Measurements from ENCODE around the gene HTRA1. TPM values are rescaled to one million over a fixed set of nuclear protein-coding genes. Genes with fewer than 3 reads are reported as not detected.

HTRA1 gene
- total and polyA plus RNA-seq, 10 of the 15 experiments (the other 5 are each of a cell fraction or from before 2014, with no cell fraction given) = 0.13 TPM; not detected in 9

DNA sequence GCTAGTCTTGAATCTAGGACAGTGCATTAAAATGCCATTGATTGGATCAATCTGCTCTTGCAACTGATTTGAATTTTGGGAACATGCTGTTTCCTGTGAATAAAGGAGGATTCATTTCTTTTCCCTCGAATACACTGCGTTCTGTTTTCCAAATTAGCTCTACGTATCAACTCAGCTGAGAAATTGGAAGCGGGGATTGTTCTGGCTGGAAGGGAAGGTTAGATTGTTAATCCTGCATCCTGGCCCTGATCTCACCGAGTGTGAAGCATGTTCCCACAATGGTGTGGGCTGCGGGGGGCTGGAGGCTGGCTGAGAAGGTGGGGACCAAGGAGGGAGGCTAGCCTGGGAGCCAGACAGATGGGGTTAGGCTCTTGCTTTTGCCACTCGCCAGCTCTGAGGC, 17.6 kb downstream of the HTRA1 start:
- ChIA-PET CTCF (interaction anchor here (1.2 kb wide), 1 partner anchor 24 kb away, joined by 3 read pairs; no protein-coding TSS in a partner anchor), POLR2A (no interaction called here), SMC1A (ENCODE audit: uncharacterized antibody, unreplicated experiment) (no interaction called here), RAD21 (ENCODE audit: unreplicated experiment) (no interaction called here)
- in situ Hi-C loops (cut with MboI) (no loop called here), intact Hi-C loops (cut with micrococcal nuclease; ENCODE audit: unreplicated experiment) (no loop called here)
- 32% methylated on average over 7 of the region's 7 CpGs for WGBS (ENCODE audit: insufficient coverage, insufficient replicate concordance, low lambda C conversion rate, missing lambda C conversion rate)
- no peak overlapping the region for H3K4me3 ChIP-seq
- no peaks in the 10 kb centered on the region for H3K36me3 ChIP-seq (ENCODE audit: control insufficient read depth in 2 of 2, insufficient read depth in 2 of 2, low read length in 1 of 2)
- no peaks in the 10 kb centered on the region for H4K20me1 ChIP-seq (ENCODE audit: control insufficient read depth, insufficient read depth)
- no peaks in the 10 kb centered on the region for H3K79me2 ChIP-seq (ENCODE audit: control insufficient read depth, insufficient read depth, low read length)
- H3K4me2 ChIP-seq (ENCODE audit: control insufficient read depth, insufficient read depth) = no peak overlapping the region
- FAIRE-seq (no peak), ATAC-seq (no peak), DNase-seq (ENCODE audit: low read depth, low spot score) (no peak)
- H3K9ac ChIP-seq (ENCODE audit: control insufficient read depth, insufficient read depth, low read length) = no peak overlapping the region
- no peaks in the 10 kb centered on the region for H3K9me3 ChIP-seq (replicated peaks; ENCODE audit: control insufficient read depth, insufficient read depth, low read length)
- no TSS peak for BruUV-seq (replicated peaks)
- no peak overlapping the region for H2AFZ ChIP-seq (ENCODE audit: control insufficient read depth, low read depth, low read length)
- TF ChIP-seq, protein P1, sequence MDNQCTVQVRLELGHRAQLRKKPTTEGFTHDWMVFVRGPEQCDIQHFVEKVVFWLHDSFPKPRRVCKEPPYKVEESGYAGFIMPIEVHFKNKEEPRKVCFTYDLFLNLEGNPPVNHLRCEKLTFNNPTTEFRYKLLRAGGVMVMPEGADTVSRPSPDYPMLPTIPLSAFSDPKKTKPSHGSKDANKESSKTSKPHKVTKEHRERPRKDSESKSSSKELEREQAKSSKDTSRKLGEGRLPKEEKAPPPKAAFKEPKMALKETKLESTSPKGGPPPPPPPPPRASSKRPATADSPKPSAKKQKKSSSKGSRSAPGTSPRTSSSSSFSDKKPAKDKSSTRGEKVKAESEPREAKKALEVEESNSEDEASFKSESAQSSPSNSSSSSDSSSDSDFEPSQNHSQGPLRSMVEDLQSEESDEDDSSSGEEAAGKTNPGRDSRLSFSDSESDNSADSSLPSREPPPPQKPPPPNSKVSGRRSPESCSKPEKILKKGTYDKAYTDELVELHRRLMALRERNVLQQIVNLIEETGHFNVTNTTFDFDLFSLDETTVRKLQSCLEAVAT (IDR thresholded peaks at IDR 0.05) = no peak
- TF ChIP-seq TCF12 (IDR thresholded peaks at IDR 0.05; ENCODE audit: low read depth, low read length) = no peak
- no peak overlapping the region for H3K27ac ChIP-seq (ENCODE audit: control insufficient read depth, insufficient read depth)
- H3K4me1 ChIP-seq (ENCODE audit: control insufficient read depth, insufficient read depth, low read length) = no peaks in the 10 kb centered on the region
- peaks cover 0 to 2% of the 10 kb centered on the region in 2 experiments; a peak in 2 of 4 replicates for H3K27me3 ChIP-seq (replicated peaks in 1 of 2; ENCODE audit: control insufficient read depth in 2 of 2, insufficient read depth in 2 of 2, low read length in 1 of 2)

DNA sequence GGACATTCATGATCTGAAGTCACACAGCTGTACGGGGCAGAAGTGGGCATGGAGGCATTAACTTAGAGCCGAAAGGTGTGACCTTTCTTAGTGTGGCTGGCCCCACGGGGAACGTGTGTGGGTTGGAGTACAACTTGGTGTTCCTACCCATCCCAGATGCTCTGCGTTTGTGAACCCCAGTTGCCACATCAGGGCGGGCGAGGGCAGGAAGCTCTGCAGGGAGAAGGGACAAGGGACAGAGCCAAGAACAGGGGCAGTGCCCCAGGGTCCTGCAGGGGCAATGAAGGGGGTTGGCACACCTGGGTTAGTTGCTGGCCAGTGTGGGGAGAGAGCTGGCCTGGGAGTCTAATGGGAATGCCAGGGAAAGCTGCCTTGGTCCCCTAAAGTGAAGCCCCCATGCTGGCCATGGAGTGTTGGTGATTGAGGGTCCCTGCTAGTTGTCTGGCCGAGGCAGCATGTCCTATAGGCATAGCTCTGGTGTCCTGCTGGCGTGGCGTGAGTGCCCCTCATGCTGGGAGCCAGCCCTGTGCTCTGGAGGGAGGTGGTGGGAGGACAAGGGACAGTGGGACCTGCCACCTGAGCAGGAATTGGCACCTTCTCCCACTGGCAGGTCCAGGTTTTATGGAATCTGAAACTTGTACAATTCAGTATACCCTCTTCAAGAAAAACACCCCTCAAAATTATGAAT, 18.9 kb downstream of the HTRA1 start:
- FAIRE-seq (no peak), ATAC-seq (no peak), DNase-seq (ENCODE audit: low read depth, low spot score) (no peak)
- H4K20me1 ChIP-seq (ENCODE audit: control insufficient read depth, insufficient read depth) = no peaks in the 10 kb centered on the region
- RAD21 ChIA-PET (ENCODE audit: unreplicated experiment) = no interaction called here
- H3K4me1 ChIP-seq (ENCODE audit: control insufficient read depth, insufficient read depth, low read length) = no peaks in the 10 kb centered on the region
- intact Hi-C loops (cut with micrococcal nuclease; ENCODE audit: unreplicated experiment) (no loop called here), in situ Hi-C loops (cut with MboI) (no loop called here)
- no peak overlapping the region for H3K4me2 ChIP-seq (ENCODE audit: control insufficient read depth, insufficient read depth)
- no peak overlapping the region for H3K4me3 ChIP-seq
- H3K9ac ChIP-seq (ENCODE audit: control insufficient read depth, insufficient read depth, low read length) = no peak overlapping the region
- no peak for TF ChIP-seq NFYA (IDR thresholded peaks at IDR 0.05; ENCODE audit: borderline replicate concordance, low read depth, low read length)
- TF ChIP-seq, protein P2, sequence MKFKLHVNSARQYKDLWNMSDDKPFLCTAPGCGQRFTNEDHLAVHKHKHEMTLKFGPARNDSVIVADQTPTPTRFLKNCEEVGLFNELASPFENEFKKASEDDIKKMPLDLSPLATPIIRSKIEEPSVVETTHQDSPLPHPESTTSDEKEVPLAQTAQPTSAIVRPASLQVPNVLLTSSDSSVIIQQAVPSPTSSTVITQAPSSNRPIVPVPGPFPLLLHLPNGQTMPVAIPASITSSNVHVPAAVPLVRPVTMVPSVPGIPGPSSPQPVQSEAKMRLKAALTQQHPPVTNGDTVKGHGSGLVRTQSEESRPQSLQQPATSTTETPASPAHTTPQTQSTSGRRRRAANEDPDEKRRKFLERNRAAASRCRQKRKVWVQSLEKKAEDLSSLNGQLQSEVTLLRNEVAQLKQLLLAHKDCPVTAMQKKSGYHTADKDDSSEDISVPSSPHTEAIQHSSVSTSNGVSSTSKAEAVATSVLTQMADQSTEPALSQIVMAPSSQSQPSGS (IDR thresholded peaks at IDR 0.05; ENCODE audit: low read length) = no peak
- TF ChIP-seq RAD21 (IDR thresholded peaks at IDR 0.05; ENCODE audit: insufficient read depth, low read depth, low read length) = no peak
- TF ChIP-seq, protein P3, sequence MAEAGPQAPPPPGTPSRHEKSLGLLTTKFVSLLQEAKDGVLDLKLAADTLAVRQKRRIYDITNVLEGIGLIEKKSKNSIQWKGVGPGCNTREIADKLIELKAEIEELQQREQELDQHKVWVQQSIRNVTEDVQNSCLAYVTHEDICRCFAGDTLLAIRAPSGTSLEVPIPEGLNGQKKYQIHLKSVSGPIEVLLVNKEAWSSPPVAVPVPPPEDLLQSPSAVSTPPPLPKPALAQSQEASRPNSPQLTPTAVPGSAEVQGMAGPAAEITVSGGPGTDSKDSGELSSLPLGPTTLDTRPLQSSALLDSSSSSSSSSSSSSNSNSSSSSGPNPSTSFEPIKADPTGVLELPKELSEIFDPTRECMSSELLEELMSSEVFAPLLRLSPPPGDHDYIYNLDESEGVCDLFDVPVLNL (IDR thresholded peaks at IDR 0.05; ENCODE audit: low read depth, low read length) = no peak
- no peak for TF ChIP-seq FOXM1 (IDR thresholded peaks at IDR 0.05; ENCODE audit: low read depth, low read length)
- TF ChIP-seq RELA (IDR thresholded peaks at IDR 0.05; ENCODE audit: borderline replicate concordance, partially characterized antibody) = no peak
- no peak for TF ChIP-seq CHD2 (IDR thresholded peaks at IDR 0.05; ENCODE audit: borderline replicate concordance, low read depth, low read length)
- TF ChIP-seq, protein P4, sequence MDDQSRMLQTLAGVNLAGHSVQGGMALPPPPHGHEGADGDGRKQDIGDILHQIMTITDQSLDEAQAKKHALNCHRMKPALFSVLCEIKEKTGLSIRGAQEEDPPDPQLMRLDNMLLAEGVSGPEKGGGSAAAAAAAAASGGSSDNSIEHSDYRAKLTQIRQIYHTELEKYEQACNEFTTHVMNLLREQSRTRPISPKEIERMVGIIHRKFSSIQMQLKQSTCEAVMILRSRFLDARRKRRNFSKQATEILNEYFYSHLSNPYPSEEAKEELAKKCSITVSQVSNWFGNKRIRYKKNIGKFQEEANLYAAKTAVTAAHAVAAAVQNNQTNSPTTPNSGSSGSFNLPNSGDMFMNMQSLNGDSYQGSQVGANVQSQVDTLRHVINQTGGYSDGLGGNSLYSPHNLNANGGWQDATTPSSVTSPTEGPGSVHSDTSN (IDR thresholded peaks at IDR 0.05; ENCODE audit: insufficient replicate concordance, low read depth, low read length) = no peak
- H2AFZ ChIP-seq (ENCODE audit: control insufficient read depth, low read depth, low read length) = no peak overlapping the region
- POLR2A ChIA-PET = no interaction called here
- no peak overlapping the region for H3K27ac ChIP-seq (ENCODE audit: control insufficient read depth, insufficient read depth)
- CTCF ChIA-PET = interaction anchor here (0.6 kb wide), 1 partner anchor 188 kb away, joined by 3 read pairs; no protein-coding TSS in a partner anchor
- SMC1A ChIA-PET (ENCODE audit: uncharacterized antibody, unreplicated experiment) = no interaction called here
- H3K79me2 ChIP-seq (ENCODE audit: control insufficient read depth, insufficient read depth, low read length) = no peaks in the 10 kb centered on the region
- H3K9me3 ChIP-seq (replicated peaks; ENCODE audit: control insufficient read depth, insufficient read depth, low read length) = no peaks in the 10 kb centered on the region
- 8% methylated on average over 10 of the region's 10 CpGs for WGBS (ENCODE audit: insufficient coverage, insufficient replicate concordance, low lambda C conversion rate, missing lambda C conversion rate)
- H3K36me3 ChIP-seq (ENCODE audit: control insufficient read depth in 2 of 2, insufficient read depth in 2 of 2, low read length in 1 of 2) = no peaks in the 10 kb centered on the region
- H3K27me3 ChIP-seq (replicated peaks in 1 of 2; ENCODE audit: control insufficient read depth in 2 of 2, insufficient read depth in 2 of 2, low read length in 1 of 2) = no peaks in the 10 kb centered on the region; a peak in 2 of 4 replicates
- BruUV-seq (replicated peaks) = no TSS peak

All from GM12878 (cell line).